ENCODE measurements around the gene CDCA4. TPM values are rescaled to one million over a fixed set of nuclear protein-coding genes. Genes with fewer than 3 reads are reported as not detected.

The CDCA4 gene
- total RNA-seq, 1 experiment from 2014 or later, result 42.8 TPM

DNA sequence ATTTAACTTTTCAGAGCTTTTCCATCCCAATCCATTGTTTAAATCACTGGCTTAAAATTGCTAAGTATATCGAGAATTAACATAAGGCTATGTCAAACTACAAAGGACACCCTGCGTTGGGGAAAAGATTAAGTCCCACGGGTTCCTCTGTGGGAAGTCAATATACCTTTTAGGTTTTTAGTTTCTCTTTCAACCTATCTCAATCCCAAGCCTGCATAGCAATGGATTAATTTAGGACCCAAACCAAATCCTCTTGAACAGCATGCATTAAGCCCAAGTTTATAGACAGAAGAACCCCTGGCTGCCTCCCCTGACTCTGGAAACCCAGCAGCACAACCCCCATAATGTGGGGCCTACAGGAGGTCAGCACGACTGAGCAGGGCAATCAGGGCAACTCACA is 6.3 kb downstream of the CDCA4 start:
- DNase-seq (ENCODE audit: low spot score), result no peak

DNA sequence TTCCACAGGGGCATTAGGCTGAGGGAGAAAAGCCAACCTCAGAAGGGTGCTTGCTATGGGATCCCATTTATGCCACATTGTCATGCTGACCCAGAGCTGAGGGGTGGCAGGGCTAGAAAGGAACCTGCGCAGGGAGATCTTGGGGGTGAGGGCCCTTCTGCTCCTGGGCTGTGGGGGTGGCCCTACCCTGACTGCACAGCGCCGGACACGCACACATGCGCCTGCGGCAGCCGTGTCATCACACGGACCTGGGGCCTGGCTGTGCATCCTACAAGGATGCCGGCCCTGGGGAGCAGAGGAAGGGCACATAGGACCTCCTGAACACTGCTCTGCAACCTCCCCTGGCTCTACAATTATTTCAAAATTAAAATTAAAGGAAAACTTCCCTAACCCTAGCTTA is 6.9 kb downstream of the CDCA4 start:
- DNase-seq (ENCODE audit: low spot score), result no peak

DNA sequence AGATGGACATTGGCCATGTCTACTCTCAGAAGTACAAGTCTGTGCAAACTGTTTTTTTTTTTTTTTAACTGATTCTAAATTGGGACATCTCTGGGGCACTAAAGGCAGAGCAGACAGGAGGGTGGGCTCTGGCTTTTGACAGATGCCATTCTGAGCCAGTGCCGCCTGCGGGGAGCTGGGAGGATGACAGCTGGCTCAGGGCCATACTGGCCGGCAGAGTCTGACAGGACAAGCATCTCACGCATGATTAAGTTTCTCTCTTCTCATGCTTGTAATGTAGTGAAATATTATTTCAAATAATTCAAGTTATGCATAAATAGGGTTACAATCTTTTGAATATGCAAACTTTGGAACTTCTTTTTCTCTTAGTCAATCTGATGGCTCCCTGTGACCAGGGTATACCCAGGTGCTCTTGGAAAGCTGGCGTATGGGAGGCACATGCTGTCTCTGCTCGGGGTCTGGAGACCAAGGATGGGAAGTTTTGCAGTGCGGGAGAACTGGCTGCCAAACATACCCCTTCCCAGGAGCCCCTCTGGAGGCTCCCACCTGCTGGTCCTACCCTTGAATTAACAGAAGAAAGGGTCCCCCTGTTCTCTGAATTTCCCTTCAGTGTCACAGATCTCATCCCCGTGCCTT is 7.6 kb downstream of the CDCA4 start:
- no peak for DNase-seq (ENCODE audit: low spot score)

DNA sequence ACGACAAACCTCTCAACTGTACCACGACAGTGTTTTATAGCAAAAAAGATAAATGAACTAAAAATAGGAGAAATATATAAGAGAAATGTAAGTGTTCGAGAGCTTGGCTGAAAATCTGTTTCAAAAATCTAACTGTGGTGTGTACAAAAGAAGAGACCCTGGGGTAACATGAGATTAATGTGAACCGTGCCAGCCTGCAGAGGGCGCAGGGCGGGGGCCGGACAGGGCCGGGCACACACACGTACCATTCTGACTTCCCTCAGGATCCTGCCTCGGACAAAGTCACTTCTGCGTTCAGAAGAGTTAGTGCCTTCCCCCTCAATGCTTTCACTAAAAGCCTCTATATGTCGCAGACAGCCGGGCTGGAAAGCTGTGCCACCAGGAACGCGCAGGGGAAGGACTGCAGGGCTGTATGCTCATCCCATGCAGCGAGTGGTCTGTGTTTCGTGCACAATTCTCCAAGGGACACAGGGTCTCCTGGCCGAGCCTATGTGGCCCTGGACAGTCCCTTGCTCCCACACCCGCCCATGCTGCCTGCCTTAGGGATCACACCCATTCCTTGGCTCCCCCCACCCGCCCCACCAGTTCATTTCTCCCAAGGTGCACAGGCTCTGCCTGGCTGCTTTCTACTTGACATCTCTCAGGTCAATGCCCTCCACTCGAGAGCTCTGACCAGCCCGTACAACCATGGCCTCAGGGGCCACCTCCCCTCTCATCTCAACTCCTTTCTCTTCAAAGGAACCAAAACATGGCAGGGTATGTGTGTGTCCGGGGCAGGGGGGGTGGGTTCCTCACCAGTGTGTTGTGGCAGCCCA is 8.5 kb downstream of the CDCA4 start:
- no peak for DNase-seq (ENCODE audit: low spot score)

DNA sequence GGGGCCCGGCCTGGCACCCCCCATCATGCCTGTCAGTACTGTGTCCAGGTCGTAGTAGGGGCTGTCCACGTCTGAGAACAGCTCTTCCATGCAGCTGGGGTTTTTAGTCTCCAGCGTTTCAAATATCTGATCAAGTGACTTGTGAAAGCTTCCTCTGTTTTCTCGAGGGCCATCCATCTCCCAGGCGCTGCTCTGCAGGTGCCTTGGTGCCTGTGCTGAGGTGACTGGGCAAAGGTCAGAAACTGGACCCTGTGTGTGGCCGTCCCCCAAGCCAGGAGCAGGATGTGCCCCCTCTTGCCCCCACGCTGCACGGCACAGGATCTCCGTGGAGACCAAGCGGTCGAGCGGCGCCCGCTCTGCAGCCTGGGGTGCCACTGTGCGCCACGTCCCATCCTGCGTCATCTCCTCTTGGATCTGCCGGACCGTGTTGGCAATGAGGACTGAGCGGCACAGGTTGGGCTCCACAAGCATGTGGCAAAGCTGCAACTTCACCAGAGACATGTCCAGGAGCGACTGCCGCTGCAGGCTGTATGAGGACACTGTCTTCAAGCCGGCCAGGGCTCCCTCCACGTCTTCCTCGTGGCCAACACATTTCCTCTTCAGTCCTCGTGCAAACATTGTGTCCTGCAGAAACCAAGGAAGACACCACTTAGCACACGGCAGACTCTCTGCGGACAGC is 9.4 kb downstream of the CDCA4 start:
- DNase-seq (ENCODE audit: low spot score), result no peak

DNA sequence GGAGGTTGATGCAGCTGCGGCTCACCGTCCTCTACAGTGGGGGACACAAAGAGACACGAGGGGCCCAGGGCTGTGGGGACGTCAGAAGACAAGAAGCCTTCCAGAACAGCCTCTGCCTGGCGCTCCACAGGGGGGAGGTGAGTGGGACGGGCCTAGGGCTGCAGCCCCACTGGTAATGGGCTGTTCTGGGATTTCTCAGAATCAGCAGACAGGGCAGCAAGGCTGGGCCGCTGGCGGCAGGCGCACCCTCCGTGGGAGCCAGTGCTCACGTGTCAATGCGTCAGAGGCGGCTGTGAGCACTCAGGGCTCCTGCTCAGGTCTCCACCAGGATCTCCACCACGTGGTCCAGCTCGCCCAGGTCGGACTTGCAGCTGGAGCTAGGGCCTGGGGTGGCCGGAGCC is 10.0 kb downstream of the CDCA4 start:
- no peak for DNase-seq (ENCODE audit: low spot score)

DNA sequence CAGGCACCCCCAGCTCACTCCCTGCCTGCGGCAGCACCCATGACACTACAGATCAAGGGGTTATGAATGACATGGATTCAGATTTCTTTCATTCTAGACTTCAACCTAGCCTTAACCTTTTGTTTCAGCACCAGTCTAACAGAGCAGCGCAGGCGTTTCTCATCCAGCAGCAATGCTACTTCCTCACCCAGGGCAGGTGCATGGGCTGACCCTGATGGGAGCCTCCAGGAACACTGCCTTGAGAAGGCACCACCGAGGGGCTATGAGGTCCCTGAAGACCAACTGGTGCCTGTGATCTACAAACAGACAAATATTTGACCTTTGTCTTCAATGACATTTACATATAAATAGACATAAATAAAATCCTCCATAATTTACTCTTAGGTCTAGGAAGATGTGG is 10.8 kb downstream of the CDCA4 start:
- DNase-seq (ENCODE audit: low spot score), result no peak

DNA sequence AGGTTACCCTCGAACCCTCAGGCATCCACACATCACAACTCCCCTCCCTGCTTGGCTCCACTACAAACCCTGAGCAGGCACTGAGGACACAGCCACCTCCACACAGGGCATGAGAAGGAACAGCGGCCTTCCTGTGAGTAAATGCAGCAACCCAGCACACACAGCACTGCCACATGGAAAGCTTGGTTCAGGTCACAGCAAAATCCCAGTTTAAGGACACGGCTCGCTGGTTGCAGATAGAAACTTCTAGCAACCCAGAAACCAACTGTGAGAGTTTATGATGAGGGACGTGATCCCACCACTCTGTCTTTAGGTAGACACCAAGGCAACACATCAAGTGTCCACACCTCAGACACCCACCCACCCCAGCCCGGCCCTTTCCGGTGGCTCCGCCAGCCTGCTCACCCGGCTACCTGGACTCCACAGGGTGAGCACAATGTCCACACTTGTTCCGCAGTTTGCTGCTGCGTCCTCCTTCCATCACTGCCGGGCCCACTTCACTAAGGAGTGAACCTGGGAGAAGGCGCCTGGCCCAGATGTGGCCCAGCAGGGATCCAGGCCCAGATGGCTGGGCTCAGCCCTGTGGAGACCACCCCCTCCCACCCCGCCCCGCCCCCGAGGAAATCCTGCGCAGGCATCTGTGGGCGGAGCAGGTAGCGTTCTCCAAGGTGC is 13.2 kb downstream of the CDCA4 start:
- DNase-seq (ENCODE audit: low spot score), result no peak

DNA sequence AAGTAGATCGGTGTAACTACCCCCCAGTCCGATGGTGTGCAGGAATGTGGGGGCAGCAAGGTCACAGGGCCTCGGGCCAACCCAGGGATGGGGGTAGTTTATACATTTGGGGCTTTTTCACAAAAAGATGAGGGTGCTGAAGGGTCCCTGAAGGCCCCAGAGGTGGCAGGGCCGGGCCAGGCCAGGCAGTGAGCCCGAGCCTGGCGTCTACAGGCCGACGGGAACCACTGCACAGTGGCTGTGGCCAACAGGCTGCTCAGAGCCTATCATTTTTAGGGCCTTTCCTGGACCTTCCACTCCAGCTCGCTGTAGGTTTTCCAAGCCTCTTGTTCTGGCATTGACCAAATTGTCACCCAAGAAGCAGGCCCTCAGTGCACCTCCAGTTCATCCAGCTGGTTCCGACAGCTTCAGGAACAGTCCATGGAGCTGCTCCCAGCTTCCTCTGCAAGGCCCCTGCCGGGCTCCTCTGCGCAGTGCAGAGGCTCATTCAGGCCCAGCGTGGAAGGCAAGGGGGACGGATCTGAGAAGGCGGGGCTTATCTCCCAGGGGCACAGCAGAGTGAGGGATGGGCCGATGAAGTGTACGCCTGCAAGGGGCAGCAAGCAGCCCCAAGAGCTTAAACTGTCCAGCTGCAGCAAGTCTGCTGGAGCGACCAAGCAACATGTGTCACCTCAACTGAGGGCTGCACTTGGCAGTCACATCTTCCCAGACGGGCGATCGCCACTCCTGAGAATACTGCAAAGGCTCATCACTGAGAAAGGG is 13.9 kb downstream of the CDCA4 start:
- no peak for DNase-seq (ENCODE audit: low spot score)

DNA sequence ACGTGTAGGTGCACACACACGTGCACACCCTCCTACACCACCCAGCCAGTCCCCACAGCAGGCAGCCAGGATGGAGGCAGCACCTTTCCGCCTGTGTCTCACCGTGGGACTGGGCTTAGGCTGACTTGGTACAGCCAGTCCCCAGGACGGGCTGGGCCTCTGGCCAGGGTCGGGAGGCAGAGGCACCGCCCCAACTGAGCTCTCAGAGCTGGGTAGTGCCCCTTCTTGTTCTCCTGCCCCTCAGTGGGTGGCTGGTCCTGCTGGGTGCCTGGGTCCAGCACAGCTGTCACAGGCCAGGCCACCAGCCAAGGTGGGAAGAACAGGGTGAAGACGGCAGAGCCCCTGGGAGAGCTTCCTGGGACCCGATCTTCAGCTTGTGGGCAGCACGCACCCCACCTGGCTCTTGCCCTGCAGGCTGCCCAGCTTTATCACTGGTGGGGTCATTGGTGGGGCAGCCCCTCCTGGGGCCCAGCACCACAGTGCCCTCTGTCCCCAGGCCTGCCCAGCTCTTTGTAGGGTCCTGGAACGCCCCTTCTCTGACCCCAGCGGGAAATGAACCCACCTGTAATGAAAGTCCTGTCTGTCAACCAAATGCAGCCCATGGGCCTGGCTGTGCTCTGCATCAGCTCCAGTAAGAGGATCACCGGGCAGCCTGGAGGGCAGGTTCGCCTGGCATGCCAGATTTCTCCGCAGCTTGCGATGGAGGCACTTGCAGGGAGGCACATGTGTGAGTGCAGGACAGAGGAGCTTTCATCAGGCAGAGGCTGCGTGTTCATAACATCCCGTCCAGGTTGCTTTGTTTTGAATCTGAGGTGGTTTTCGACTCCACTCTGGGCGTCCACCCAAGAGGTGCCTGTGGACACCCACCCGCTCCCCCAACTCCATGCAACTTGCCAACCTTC is 14.7 kb downstream of the CDCA4 start:
- no peak for DNase-seq (ENCODE audit: low spot score)

DNA sequence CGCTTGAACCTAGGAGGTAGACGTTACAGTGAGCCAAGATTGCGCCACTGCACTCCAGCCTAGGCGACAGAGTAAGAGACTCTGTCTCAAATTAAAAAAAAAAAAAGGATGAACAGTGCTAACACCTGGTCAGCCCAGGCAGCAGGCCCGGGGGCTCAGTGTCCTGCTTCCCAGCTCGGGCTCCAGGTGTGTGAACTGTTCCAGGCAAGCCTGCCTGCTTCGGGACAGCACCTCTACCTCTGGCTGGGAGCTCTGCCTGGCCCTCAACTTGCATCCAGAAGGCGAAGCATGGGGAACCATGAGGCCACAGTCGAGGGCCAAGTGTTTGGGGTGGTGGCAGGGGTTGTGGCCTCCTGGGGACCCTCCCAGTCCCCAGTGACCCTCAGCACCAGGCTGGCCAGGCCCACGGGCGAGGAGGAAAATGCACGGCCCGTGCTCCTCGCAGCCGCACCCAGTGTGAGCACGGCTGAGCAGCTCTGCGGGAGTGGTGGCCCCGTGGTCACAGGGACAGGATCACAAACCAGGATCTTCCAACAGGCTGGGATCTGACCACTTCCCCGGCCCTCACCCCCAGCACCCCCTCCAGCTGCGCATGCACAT is 15.5 kb downstream of the CDCA4 start:
- DNase-seq (ENCODE audit: low spot score), result no peak

DNA sequence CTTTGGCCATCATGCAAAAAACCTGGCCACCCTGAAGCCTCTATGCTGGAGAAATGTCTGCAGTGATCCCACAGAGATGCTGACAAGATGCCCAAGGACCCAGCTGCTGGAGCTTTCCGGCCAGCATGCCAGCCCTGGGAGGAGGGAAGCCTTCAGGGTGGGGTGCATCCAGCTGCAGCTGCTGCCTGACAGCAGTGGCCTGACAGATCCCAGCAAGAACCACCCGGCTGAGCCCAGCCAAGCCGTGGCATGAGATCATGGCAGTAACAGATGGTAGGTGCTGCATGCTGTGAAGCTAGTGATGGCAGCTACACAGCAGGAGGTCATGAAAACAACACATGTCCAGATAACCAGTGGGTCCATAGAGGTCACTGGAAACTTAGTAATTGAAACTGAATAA is 21.5 kb downstream of the CDCA4 start:
- no peak for DNase-seq (ENCODE audit: low spot score)

DNA sequence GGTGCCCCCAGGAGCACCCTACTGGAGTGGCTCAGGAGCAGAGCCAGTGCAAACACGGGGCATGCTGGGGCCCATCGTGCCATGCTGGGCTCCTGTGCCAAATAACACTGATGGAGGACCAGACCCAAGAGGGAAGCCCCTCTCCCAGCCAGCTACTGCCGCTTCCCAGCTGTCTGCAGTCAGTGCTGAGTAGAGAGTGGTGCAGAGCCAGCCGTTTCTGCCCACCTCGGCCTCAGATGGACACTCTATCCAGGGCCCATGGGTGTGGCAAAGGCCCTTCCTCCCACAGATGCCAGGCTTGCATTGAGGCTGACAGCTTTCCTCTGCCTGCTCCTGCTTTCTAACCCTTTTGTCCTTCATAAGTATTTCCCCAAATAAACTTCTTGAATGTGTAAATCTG is 22.1 kb downstream of the CDCA4 start:
- no peak for DNase-seq (ENCODE audit: low spot score)

DNA sequence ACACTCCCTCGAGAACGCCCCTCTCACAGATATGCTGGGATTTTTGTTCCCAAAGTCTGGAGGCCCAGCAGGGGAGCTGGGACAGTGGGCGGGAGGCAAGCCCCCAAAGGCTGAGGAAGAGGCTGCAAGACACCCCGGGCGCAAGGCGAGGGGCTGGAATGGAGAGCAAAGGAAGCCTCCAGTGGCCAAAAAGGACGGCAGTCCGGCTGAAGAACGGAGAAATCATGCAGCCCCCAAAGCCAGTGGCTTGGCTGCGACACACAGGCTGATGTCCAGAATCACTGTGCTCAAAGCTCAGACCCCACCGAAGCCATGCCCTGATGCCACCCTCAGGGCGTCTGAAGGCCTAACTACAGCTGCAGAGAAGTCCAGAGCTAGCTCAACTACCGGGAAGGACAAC is 24.4 kb downstream of the CDCA4 start:
- DNase-seq (ENCODE audit: low spot score), result no peak

DNA sequence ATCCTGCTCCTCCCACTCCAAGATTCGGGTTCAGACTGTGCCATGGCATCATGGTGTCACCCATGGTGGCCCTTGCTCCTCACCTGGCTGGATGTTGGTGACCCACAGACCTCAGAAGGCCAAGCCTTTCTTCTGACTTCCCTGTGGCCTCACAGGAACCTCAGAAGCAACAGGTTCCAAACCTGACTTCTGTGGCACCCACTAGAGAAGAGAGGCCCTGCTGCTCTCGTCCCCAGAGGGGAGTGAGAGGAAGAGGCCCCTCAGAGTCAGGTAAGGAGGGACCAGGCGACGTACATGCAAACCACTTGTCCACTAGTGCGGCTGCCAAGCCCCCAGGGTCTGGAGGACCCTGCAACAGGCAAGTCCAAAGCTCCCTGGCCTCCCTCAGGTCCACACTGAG is 24.9 kb downstream of the CDCA4 start:
- DNase-seq (ENCODE audit: low spot score), result no peak

DNA sequence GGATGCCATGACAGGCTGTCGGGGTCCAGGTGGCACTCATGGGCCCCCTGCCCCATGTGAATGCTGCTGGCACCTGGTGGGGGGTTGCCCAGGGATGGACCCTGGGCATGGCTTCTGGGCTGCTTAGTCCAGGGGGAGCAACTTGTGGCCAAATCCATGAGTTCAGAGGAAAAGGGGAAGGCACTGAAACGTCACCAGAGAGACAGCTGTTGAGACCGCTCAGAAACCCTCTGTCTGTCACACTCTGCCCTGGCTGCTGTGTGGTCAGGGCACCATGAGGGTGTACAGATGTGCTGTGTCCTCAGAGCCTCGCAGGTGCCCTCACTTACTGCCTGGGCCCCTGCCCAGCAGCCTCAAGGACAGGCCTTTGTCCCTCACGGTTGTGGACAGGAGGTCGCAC is 25.9 kb downstream of the CDCA4 start:
- no peak for DNase-seq (ENCODE audit: low spot score)

DNA sequence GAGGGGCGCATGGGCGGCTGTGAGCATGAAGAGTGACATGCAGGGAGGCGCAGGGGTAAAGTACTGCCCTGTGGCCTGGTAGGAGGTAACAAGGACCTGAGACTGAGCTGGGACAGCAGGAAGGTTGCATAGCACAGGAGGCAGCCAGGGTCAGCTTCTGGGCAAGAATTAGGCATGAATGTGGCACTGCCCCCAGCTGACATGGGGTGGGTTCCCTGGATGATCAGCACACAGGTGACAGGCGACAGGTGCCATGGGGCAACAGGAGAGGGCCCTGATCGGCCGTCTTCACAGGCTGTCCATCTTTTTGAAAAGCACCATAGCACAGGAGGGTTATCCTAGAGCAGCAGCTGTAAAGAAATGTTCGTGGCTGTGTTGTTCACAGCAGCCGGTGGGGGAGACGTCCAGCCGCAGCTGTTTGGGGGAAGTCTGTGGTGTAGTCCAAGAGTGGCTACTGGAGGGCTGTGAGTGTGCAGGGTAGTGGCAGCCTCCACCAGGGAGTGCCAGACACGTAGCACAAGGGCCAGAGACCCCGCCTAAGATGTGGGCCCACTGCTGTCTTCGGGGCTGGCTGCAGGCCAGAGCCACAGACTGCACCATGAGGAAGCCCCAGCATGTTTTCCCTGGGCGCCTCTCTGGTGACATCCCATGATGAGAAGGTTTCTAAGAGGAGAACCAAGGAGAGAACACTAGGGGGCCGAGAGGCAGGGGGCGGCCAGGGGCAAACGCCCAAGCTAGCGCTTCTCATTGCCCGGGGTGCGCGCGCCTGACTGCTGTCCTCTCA is 26.9 kb downstream of the CDCA4 start:
- no peak for DNase-seq (ENCODE audit: low spot score)

DNA sequence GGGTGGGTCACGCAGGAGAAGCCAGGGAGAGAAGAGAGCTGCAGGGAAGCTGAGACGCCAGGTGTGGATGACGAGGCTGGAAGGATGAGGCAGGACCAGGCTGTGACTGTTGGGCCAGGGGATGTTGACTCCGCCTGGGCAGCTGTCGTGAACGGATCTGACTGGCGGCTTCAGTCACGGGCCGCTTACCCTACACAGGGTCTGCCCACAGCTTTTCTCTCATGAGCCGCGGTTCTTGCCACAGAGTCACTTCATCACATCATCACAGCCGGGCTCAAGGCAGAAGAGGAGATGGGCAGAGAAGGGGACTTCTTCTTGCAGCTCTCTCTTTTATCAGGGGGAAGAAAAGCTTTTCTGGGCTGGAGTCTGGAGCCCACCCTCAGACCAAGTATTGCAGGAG is 27.6 kb downstream of the CDCA4 start:
- DNase-seq (ENCODE audit: low spot score), result no peak

DNA sequence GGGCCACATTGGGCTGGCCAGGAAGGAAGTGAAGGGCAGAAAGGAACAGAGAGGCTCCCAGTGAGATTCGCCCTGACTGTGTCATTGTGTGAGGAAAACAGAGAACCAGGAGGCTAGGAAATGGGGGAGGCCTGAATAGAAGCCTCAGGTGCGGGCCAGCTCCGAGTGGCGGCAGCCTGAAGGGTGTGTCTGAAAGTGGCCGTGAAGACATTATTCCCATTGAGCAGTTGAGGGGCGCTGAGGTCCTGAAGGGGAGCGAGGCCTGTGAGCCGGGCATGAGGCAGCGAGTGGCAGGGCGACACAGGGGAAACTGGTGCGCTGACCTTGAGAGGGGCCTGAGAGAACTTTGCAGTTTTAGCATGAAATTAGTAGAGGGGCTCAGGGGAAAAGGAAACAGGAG is 28.4 kb downstream of the CDCA4 start:
- no peak for DNase-seq (ENCODE audit: low spot score)

DNA sequence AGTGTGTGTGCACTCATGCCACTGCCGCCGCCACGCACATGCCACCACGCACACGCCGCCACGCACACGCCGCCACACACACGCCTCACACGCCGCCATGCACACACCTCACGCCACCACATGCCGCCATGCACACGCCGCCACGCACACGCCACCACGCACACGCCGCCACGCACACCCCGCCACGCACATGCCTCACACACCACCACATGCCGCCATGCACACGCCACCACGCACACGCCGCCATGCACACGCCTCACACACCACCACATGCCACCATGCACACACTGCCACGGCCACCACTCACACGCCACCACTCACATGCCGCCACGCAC is 29.0 kb downstream of the CDCA4 start:
- no peak for DNase-seq (ENCODE audit: low spot score)
